Mucosa of descending colon (tissue), 3 donors: ENCODE data around the gene CBX6. TPM values are rescaled to one million over a fixed set of nuclear protein-coding genes. Genes with fewer than 3 reads are reported as not detected.
A peak's percentile ranks its signal among the peaks of the same experiment; 100 is the strongest.

Experiments
- ATAC-seq: fragments of 200-7000 bp; cut with Tn5 transposase; one replicate; pipeline ENCODE4 v1.9.1; 2020; ENCODE audit warnings: mild to moderate bottlenecking, moderate library complexity
- DNase-seq, 3 donors: peaks; one replicate each; pipeline ENCODE4 v3.0.0-alpha.2; 2020
- H3K36me3 ChIP-seq: fragments of 200-600 bp; one replicate; pipeline ENCODE4 v1.8.0; 2021; ENCODE audit warnings: low read depth, mild to moderate bottlenecking
- H3K4me1 ChIP-seq: fragments of 200-600 bp; one replicate; pipeline ENCODE4 v1.8.0; 2021; ENCODE audit warnings: low read depth, mild to moderate bottlenecking
- H3K4me3 ChIP-seq: fragments of 200-600 bp; one replicate; pipeline ENCODE4 v1.8.0; 2021; ENCODE audit warnings: mild to moderate bottlenecking
- H3K9me3 ChIP-seq: fragments of 200-600 bp; one replicate; pipeline ENCODE4 v1.8.0; 2021; ENCODE audit warnings: mild to moderate bottlenecking
- CTCF ChIP-seq: fragments of 200-600 bp; IDR thresholded peaks from one replicate; pipeline ENCODE4 v1.8.0; 2022; ENCODE audit warnings: antibody characterized with exemption, mild to moderate bottlenecking
- intact Hi-C, 2 donors: fragments of 100-400 bp; cut with DNase I in 1 of 2; cut with micrococcal nuclease in 1 of 2; formaldehyde crosslinking; loops; one replicate each; pipeline versions ENCODE4 v1.11.0 to v1.11.1; 2022; cut with DNase I, micrococcal nuclease
- total RNA-seq, 3 donors: library from RNA; stranded (reverse); fragmentation: NEBNext Ultra II Directional in 2 of 3; extraction: Animal tissue kit (Norgen Biotek cat#: 25700) in 2 of 3; gene quantifications; one replicate each; pipeline versions ENCODE4 v1.2.1 to v1.2.4, GENCODE V29; 2021 to 2023
- donor health status: DM: no; HTN: no; CAD: no; lungs with moderate emphysema.
- donor health status: DM: no; HTN: no; CAD: no.
- donor health status: DM: no; HTN: yes; CAD: no.

CBX6 gene
- total RNA-seq, 3 donors from 2014 or later, result 15.7 to 84.0 (median 23.6) TPM

- TF ChIP-seq CTCF, result no peak
- H3K4me3 ChIP-seq, result no peak overlapping the region
- no peak for ATAC-seq
- H3K4me1 ChIP-seq, result no peaks in the 10 kb centered on the region
- intact Hi-C loops, result no loop called here
- H3K36me3 ChIP-seq, result no peaks in the 10 kb centered on the region
- DNase-seq, result peak in 1 of 3 donors; percentile 3
- no peaks in the 10 kb centered on the region for H3K9me3 ChIP-seq
These were observed 37.6 kb downstream of the CBX6 start for GRCh38 chr22:38834215-38834953.

- H3K9me3 ChIP-seq, result no peaks in the 10 kb centered on the region
- no peak for ATAC-seq
- no peak for TF ChIP-seq CTCF
- intact Hi-C loops, result no loop called here
- no peak overlapping the region for H3K4me3 ChIP-seq
- no peaks in the 10 kb centered on the region for H3K36me3 ChIP-seq
- no peaks in the 10 kb centered on the region for H3K4me1 ChIP-seq
- peak in 1 of 3 donors; percentile 21 for DNase-seq
These were observed 39.0 kb downstream of the CBX6 start for GRCh38 chr22:38833061-38833460.

- Histone ChIP-seq H3K36me3 (no peaks in the 10 kb centered on the region), H3K4me1 (no peaks in the 10 kb centered on the region), H3K9me3 (no peaks in the 10 kb centered on the region), H3K4me3 (no peak overlapping the region)
- no peak for ATAC-seq
- peak in 1 of 3 donors; percentile 38 for DNase-seq
- no peak for TF ChIP-seq CTCF
- intact Hi-C loops, result no loop called here
These were observed 39.7 kb downstream of the CBX6 start for GRCh38 chr22:38832005-38832978.

GRCh38 chr22:38831166-38831945 lies 40.7 kb downstream of the CBX6 start:
- H3K4me1 ChIP-seq, result no peaks in the 10 kb centered on the region
- intact Hi-C loops, result no loop called here
- ATAC-seq (no peak), DNase-seq (peak in 1 of 3 donors; percentile 25)
- TF ChIP-seq CTCF, result no peak
- no peaks in the 10 kb centered on the region for H3K9me3 ChIP-seq
- no peak overlapping the region for H3K4me3 ChIP-seq
- H3K36me3 ChIP-seq, result no peaks in the 10 kb centered on the region

GRCh38 chr22:38830845-38831108 lies 41.2 kb downstream of the CBX6 start:
- H3K4me1 ChIP-seq, result no peaks in the 10 kb centered on the region
- no peak overlapping the region for H3K4me3 ChIP-seq
- ATAC-seq (no peak), DNase-seq (peak in 1 of 3 donors; percentile 33)
- H3K9me3 ChIP-seq, result no peaks in the 10 kb centered on the region
- intact Hi-C loops, result no loop called here
- no peaks in the 10 kb centered on the region for H3K36me3 ChIP-seq
- TF ChIP-seq CTCF, result no peak
